Spinal cord (tissue), 10 donors: ENCODE data around the gene TGM5. TPM values are rescaled to one million over a fixed set of nuclear protein-coding genes. Genes with fewer than 3 reads are reported as not detected.
"Not testable (repeated sequence)": the region's sequence is repeated elsewhere in the genome, so short reads cannot be mapped to it uniquely, and the experiment has no call there.

Experiments
- DNase-seq, 6 donors: peaks; one replicate each; pipeline versions ENCODE4 v3.0.0 to v3.0.0-alpha.2; 2013 to 2015; ENCODE audit warnings: low spot score in 6 of 6, low read depth in 4 of 6
- H3K27ac ChIP-seq: one replicate; pipeline ENCODE4 v1.5.1; 2013; ENCODE audit warnings: low read depth, low read length, control low read depth
- H3K27me3 ChIP-seq: one replicate; pipeline ENCODE4 v1.6.1; 2013; ENCODE audit warnings: low read length; ENCODE audit not compliant: control insufficient read depth, insufficient read depth
- H3K36me3 ChIP-seq: one replicate; pipeline ENCODE4 v1.6.1; 2013; ENCODE audit warnings: low read length; ENCODE audit not compliant: control insufficient read depth, insufficient read depth
- H3K4me1 ChIP-seq: one replicate; pipeline ENCODE4 v1.6.1; 2013; ENCODE audit warnings: low read length; ENCODE audit not compliant: control insufficient read depth, insufficient read depth
- H3K4me3 ChIP-seq: one replicate; pipeline ENCODE4 v1.5.1; 2013; ENCODE audit warnings: low read depth, low read length, control low read depth
- H3K9me3 ChIP-seq: one replicate; pipeline ENCODE4 v1.6.1; 2013; ENCODE audit warnings: low read length; ENCODE audit not compliant: control insufficient read depth, insufficient read depth
- WGBS: methylation state at CpG from one replicate; pipeline ENCODE4 v1.1.5; 2013; ENCODE audit warnings: missing lambda C conversion rate; ENCODE audit not compliant: insufficient coverage; 5-methylcytosine and 5-hydroxymethylcytosine counted together
- polyA plus RNA-seq, 2 donors: library from polyadenylated mRNA; unstranded; fragments of 120-200 nt; gene quantifications; one replicate each; pipeline ENCODE4 v1.2.1, GENCODE V29; 2013; ENCODE audit not compliant: insufficient read length in 2 of 2
- total RNA-seq, 2 donors: library from RNA; depleted of rRNA in 1 of 2; stranded (reverse); fragments of 120-200 nt in 1 of 2; fragments of >200 nt in 1 of 2; gene quantifications; one replicate each; pipeline versions ENCODE4 v1.2.3 to v1.2.4, GENCODE V29; 2013 to 2014
- donor health status: healthy.

Gene TGM5
- total and polyA plus RNA-seq, 4 donors: 0.10 TPM; not detected in 3

- no CpG with 5 or more reads among the region's 3 CpGs for WGBS
These were observed 22.9 kb upstream of the TGM5 start for GRCh38 chr15:43289656-43290055.

GRCh38 chr15:43287254-43287653 lies 20.5 kb upstream of the TGM5 start:
- Histone ChIP-seq H3K4me3 (no peak overlapping the region), H3K27ac (no peak overlapping the region), H3K27me3 (no peaks in the 10 kb centered on the region), H3K4me1 (peaks cover 3% of the 10 kb centered on the region), H3K36me3 (no peaks in the 10 kb centered on the region), H3K9me3 (no peaks in the 10 kb centered on the region)
- 76% methylated on average over 11 of the region's 15 CpGs for WGBS
- no peak for DNase-seq

More at GRCh38 chr15:43289656-43290055, 22.9 kb upstream of the TGM5 start:
- DNase-seq, H3K4me1 ChIP-seq, H3K36me3 ChIP-seq, H3K9me3 ChIP-seq, H3K27ac ChIP-seq, H3K4me3 ChIP-seq: not testable (repeated sequence)
- peaks cover 17% of the 10 kb centered on the region for H3K27me3 ChIP-seq

GRCh38 chr15:43286074-43286473 lies 19.3 kb upstream of the TGM5 start:
- Histone ChIP-seq H3K9me3 (no peaks in the 10 kb centered on the region), H3K4me3 (no peak overlapping the region), H3K27ac (no peak overlapping the region), H3K27me3 (no peaks in the 10 kb centered on the region), H3K36me3 (no peaks in the 10 kb centered on the region), H3K4me1 (peaks cover 3% of the 10 kb centered on the region)
- 58% methylated on average over 3 of the region's 7 CpGs for whole genome bisulfite sequencing
- no peak for DNase-seq

- WGBS: no CpG with 5 or more reads among the region's 4 CpGs
- Histone ChIP-seq H3K4me3 (no peak overlapping the region), H3K9me3 (no peaks in the 10 kb centered on the region), H3K27me3 (no peaks in the 10 kb centered on the region), H3K4me1 (peaks cover 3% of the 10 kb centered on the region), H3K36me3 (no peaks in the 10 kb centered on the region), H3K27ac (no peak overlapping the region)
- DNase-seq: peak; percentile 38 to 92 (median 63)
These were observed 18.9 kb upstream of the TGM5 start for GRCh38 chr15:43285609-43286037.

GRCh38 chr15:43283526-43283925 lies 16.8 kb upstream of the TGM5 start:
- Histone ChIP-seq H3K4me1 (peaks cover 3% of the 10 kb centered on the region), H3K36me3 (no peaks in the 10 kb centered on the region), H3K27ac (no peak overlapping the region), H3K9me3 (no peaks in the 10 kb centered on the region), H3K4me3 (no peak overlapping the region), H3K27me3 (no peaks in the 10 kb centered on the region)
- no peak for DNase-seq
- WGBS: 83% methylated on average over 1 of the region's 1 CpG

- Histone ChIP-seq H3K4me1 (peaks cover 3% of the 10 kb centered on the region), H3K36me3 (no peaks in the 10 kb centered on the region), H3K9me3 (no peaks in the 10 kb centered on the region), H3K27ac (no peak overlapping the region), H3K27me3 (no peaks in the 10 kb centered on the region), H3K4me3 (no peak overlapping the region)
- 95% methylated on average over 8 of the region's 12 CpGs for WGBS
- no peak for DNase-seq
These were observed 15.3 kb upstream of the TGM5 start for GRCh38 chr15:43281926-43282602.

GRCh38 chr15:43280996-43281395 lies 14.3 kb upstream of the TGM5 start:
- Histone ChIP-seq H3K9me3 (no peaks in the 10 kb centered on the region), H3K4me3 (no peak overlapping the region), H3K36me3 (no peaks in the 10 kb centered on the region), H3K4me1 (peaks cover 10% of the 10 kb centered on the region), H3K27ac (no peak overlapping the region), H3K27me3 (no peaks in the 10 kb centered on the region)
- no peak for DNase-seq
- WGBS: 90% methylated on average over 5 of the region's 7 CpGs

GRCh38 chr15:43279496-43279895 lies 12.8 kb upstream of the TGM5 start:
- H3K4me1 ChIP-seq: peaks cover 14% of the 10 kb centered on the region
- H3K27ac ChIP-seq: no peak overlapping the region
- WGBS: 87% methylated on average over 7 of the region's 7 CpGs
- no peak for DNase-seq
- no peaks in the 10 kb centered on the region for H3K36me3 ChIP-seq
- H3K4me3 ChIP-seq: no peak overlapping the region
- no peaks in the 10 kb centered on the region for H3K9me3 ChIP-seq
- no peaks in the 10 kb centered on the region for H3K27me3 ChIP-seq

- whole genome bisulfite sequencing: 88% methylated on average over 7 of the region's 11 CpGs
- Histone ChIP-seq H3K27me3 (no peaks in the 10 kb centered on the region), H3K4me1 (peaks cover 19% of the 10 kb centered on the region)
These were observed 12.1 kb upstream of the TGM5 start for GRCh38 chr15:43278869-43279268.

GRCh38 chr15:43277901-43278300 lies 11.2 kb upstream of the TGM5 start:
- H3K27me3 ChIP-seq: no peaks in the 10 kb centered on the region
- 42% methylated on average over 2 of the region's 4 CpGs for WGBS

More at GRCh38 chr15:43278869-43279268, 12.1 kb upstream of the TGM5 start:
- Histone ChIP-seq H3K36me3 (no peaks in the 10 kb centered on the region), H3K9me3 (no peaks in the 10 kb centered on the region), H3K27ac (no peak overlapping the region), H3K4me3 (no peak overlapping the region)
- DNase-seq: no peak

More at GRCh38 chr15:43277901-43278300, 11.2 kb upstream of the TGM5 start:
- H3K36me3 ChIP-seq: no peaks in the 10 kb centered on the region
- peaks cover 23% of the 10 kb centered on the region for H3K4me1 ChIP-seq
- H3K4me3 ChIP-seq: no peak overlapping the region
- DNase-seq: no peak
- H3K9me3 ChIP-seq: no peaks in the 10 kb centered on the region
- no peak overlapping the region for H3K27ac ChIP-seq
